Right kidney (tissue), 1 donor: Measurements from ENCODE around the gene TBX19.
A peak's percentile ranks its signal among the peaks of the same experiment; 100 is the strongest.
"Not testable (repeated sequence)": the region's sequence is repeated elsewhere in the genome, so short reads cannot be mapped to it uniquely, and the experiment has no call there.

Experiments
- DNase-seq: peaks from one replicate; pipeline ENCODE4 v3.0.0-alpha.2; 2016

Gene TBX19

GRCh38 chr1:168320800-168321450 is 40.2 kb downstream of the TBX19 start:
- no peak for DNase-seq

DNA sequence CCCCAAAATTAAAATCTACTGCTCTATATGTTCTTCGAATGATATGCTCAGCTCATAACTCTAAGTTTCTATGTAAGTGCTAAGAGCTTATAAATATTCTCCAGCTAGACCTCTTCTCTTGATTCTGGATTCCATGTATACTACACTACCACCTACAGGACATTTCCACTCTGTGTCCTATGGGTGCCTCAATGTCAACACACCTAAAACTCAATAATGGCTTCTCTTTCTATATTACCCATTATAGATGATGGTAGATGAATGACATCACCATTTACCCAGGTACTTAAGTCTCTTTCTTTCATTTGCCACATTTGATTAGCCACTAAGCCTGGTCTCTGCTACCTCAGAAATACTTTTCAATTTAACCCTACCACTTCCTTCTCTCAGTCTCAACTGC is 41.3 kb downstream of the TBX19 start:
- no peak for DNase-seq

DNA sequence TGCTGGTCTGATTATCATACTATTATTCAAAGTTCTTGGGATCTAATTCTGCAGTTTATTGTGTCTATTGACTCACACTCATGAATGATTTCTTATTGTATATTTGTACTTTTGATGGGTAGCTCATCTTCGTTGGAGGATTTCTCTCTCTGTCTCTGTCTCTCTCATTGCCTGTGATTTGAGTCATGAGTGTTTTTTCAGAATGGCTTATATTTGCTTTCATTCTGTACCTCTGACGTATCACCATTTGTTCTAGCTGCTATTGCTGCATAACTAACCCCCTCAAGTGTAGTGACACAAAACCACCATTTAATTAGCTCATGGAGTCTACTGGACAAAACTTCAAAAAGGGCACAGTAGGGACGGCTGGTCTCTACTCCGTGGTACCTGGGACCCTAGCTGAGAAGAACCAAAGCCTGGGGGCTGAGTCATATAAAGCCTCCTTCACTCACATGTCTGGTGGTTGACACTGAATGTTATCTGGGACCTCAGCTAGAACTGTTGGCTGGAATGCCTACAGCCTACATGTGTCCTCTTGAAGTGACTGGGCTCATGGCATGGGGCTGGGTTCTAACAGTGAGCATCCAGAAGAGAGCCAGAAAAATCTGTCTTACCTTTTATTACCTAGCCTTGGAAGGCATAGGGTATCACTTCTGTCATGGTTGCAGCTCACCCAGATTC is 44.2 kb downstream of the TBX19 start:
- DNase-seq: no peak

DNA sequence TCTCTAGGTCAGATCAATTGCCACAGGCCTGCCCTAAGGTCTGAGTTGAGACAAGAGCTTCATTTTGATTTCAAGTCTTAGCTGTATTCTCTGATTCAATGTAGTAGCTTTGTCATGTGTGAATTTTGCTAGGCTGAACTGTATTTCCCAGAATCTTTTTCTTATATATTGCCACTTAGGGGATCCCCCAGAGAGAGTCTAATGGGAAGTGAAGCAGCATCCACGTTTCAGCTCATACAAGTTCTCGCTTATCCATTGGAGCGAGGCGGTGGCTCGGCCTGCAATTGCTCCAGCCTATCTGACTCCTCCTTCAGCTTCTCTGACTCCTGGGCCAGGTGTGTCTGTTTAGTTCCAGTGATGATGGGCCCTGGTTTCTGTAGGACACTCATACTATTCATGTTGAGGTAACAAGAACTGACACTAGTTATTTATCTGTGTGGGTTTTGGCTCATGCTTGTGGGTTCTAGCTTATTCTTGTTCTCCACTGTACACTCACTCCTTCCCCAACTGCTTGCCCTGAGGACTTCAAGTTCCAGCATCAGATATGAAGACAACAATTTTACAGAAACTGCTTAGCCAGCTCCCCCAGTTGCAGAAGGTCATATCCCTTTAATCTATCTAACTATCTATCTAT is 48.2 kb downstream of the TBX19 start:
- no peak for DNase-seq

- no peak for DNase-seq
Measured at GRCh38 chr1:168330285-168330684, 49.6 kb downstream of the TBX19 start.

- DNase-seq: no peak
Measured at GRCh38 chr1:168331569-168331968, 50.9 kb downstream of the TBX19 start.

- no peak for DNase-seq
Measured at GRCh38 chr1:168333562-168334276, 53.0 kb downstream of the TBX19 start.

DNA sequence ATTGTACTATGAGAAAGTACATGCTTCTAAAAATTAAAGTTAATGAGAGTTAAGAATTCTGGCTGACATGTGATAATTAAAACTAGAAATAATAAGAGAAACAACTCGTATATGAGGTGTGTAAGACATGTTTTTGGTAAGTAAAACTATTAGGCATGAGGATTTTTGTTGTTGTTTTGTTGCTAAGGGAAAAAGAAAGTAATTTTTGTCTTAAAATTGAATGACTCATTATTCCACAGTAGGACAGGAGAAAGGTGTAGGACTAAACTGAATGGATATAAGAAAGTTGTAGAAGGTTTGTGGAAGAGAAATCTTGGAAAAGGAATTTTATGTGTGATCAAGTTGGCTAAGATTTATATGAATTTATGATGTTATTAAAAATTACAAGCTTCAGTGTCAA is 54.8 kb downstream of the TBX19 start:
- DNase-seq: no peak

DNA sequence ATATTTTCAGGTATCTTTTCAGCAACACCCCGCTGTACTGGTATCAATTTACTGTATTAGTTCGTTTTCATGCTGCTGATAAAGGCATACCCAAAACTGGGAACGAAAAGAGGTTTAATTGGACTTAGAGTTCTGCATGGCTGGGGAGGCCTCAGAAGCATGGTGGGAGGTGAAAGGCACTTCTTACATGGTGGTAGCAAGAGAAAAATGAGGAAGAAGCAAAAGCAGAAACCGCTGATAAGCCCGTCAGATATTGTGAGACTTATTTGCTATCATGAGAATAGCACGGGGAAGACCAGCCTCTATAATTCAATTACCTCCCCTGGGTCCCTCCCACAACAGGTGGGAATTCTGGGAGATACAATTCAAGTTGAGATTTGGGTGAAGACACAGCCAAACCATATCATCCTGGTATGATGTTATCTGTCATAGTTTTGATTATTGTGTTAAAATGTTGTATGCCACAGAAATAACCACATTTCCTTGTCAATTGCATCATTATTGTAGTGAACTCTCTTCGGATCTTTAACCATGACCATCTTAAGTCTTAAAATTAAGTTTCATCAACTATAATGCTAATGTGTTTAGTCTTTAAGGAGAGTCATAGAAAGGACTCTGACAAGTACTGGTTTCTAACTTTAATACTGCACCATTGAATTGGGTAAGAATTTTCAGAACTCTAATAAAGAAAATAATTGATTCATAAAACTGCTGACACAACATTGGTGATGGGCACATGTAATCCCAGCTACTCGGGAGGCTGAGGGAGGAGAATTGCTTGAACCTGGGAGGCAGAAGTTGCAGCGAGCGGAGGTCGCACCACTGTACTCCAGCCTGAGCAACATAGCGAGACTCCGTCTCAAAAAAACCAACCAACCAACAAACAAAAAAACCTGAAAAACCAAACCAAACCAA is 58.2 kb downstream of the TBX19 start:
- no peak for DNase-seq

GRCh38 chr1:168340781-168341482 is 60.3 kb downstream of the TBX19 start:
- DNase-seq: no peak

DNA sequence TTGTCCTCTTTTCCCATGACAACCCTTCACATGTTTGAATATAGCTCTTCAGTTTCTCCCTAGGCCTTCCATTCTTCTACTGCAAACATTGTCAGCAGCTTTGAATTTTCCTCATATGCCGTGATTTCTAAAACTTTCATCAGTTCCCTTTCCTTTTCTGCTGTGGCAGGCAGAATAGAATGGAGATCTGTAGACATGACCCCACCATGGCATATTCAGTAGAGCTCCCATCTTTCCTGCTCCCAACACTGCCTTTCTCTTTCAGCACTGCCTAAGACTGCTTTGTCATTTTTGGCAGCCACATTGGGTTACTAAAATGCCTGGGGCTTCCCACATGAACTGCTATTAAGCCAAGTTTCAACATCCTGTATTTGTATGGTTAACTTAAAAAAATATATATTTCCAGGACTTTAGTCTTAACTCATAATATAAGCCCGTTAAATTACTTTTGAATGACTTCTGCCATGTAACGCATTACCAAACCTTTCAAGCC is 60.9 kb downstream of the TBX19 start:
- no peak for DNase-seq

DNA sequence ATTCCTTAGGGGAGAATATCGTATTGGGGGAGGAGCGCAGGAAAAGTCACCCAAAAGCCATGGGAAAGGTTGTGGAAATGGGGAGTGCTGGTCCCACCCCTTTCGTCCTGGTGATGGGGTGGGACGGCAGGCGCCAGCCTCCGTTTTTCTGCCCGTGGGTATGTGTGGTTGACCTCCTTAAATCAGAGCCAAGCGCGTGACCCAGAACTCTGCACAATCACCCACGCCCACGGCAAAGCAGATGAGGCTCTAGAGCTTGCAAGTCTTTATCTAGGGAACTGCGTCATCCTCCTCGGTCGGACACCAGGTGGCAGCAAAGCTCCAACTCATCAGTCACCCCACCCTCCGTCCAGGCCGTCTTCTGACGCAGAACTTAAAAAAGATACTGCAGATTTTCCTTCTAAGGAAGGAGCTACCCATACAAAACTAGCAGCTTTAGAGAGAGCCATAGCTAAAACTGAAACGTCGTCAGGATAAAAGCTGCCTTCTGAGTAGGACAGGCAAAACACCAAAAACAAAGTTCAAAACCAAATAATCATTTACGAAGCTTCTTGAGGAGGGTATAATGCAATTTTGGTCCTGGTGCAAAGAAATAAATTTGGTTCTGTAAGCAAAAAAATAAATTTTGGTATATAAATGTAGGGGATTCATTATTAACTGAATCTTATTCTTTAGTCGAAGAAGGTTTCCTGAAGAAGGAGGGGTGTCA is 62.0 kb downstream of the TBX19 start:
- peak; percentile 52 for DNase-seq

GRCh38 chr1:168343566-168343965 is 62.9 kb downstream of the TBX19 start:
- no peak for DNase-seq

- no peak for DNase-seq
Measured at GRCh38 chr1:168344517-168344916, 63.8 kb downstream of the TBX19 start.

GRCh38 chr1:168345939-168346338 is 65.3 kb downstream of the TBX19 start:
- no peak for DNase-seq

DNA sequence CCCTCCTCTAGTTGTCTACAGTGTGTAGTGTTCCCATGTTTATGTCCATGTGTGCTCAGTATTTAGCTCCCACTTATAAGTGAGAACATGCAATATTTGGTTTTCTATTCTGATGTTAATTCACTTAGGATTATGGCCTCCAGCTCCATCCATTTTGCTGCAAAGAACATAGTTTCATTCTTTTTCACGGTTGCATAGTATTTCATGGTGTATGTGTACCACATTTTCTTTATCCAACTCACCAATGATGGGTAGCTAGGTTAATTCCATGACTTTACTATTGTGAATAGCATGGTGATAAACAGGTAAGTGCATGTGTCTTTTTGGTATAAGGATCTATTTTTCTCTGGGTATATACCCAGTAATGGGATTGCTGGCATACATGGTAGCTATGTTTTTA is 67.0 kb downstream of the TBX19 start:
- DNase-seq: no peak

GRCh38 chr1:168348146-168348709 is 67.6 kb downstream of the TBX19 start:
- no peak for DNase-seq

DNA sequence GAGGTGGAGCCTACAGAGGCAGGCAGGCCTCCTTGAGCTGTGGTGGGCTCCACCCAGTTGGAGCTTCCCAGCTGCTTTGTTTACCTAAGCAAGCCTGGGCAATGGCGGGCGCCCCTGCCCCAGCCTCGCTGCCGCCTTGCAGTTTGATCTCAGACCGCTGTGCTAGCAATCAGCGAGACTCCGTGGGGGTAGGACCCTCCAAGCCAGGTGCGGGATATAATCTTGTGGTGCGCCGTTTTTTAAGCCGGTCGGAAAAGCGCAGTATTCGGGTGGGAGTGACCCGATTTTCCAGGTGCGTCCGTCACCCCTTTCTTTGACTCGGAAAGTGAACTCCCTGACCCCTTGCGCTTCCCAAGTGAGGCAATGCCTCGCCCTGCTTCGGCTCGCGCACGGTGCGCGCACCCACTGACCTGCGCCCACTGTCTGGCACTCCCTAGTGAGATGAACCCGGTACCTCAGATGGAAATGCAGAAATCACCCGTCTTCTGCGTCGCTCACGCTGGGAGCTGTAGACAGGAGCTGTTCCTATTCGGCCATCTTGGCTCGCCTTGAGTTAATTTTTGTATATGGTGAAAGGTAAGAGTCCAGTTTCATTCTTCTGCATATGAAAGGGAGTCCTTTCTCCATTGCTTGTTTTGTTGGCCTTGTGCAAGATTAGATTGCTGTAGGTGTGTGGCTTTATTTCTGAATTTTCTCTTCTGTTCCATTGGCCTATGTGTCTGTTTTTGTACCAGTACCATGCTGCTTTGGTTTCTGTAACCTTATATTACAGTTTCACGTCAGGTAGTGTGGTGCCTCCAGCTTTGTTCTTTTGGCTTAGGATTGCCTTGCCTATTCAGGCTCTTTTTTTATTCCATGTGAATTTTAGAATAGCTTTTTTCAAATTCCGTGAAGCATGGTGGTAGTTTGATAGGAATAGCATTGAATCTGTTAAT is 73.9 kb downstream of the TBX19 start:
- not testable (repeated sequence) for DNase-seq
